ENCODE results near the gene CCR3.

CCR3 gene

GRCh38 chr3:46276497-46277099 is 34.3 kb downstream of the CCR3 start:
- peak; percentile 88 for DNase-seq

GRCh38 chr3:46277476-46277875 is 35.2 kb downstream of the CCR3 start:
- no peak for DNase-seq

GRCh38 chr3:46278816-46279672 is 36.8 kb downstream of the CCR3 start:
- DNase-seq = no peak

GRCh38 chr3:46280105-46280797 is 38.0 kb downstream of the CCR3 start:
- peak; percentile 66 for DNase-seq

- DNase-seq = peak; percentile 16
Observed at GRCh38 chr3:46281551-46281950, 39.3 kb downstream of the CCR3 start.

- peak; percentile 16 for DNase-seq
Observed at GRCh38 chr3:46282041-46282440, 39.8 kb downstream of the CCR3 start.

GRCh38 chr3:46282696-46283095 is 40.4 kb downstream of the CCR3 start:
- peak; percentile 18 for DNase-seq

DNA sequence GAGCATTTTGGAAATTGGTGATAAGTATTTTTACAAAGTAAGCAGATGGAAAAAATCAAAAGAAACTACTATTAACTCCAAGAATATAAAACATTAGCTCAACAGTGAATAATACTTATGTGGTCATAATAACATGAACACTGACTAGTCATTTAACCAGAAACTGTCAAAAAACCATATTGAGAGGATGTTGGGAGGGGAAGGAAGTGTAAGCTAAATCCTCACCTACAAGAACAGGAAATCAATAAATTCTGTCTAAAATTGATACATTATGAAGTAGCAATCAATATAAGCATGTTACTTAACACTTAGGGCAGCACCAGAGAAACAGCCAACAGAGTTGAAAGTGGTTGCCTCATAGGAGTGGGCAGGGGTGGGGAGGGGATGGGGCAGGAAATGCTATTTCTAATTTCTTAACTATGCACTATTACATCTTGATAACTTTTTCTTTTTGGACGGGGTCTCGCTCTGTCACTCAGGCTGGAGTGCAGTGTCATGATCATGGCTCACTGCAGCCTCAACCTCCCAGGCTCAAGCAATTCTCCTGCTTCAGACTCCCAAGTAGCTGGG is 41.7 kb downstream of the CCR3 start:
- DNase-seq = no peak

DNA sequence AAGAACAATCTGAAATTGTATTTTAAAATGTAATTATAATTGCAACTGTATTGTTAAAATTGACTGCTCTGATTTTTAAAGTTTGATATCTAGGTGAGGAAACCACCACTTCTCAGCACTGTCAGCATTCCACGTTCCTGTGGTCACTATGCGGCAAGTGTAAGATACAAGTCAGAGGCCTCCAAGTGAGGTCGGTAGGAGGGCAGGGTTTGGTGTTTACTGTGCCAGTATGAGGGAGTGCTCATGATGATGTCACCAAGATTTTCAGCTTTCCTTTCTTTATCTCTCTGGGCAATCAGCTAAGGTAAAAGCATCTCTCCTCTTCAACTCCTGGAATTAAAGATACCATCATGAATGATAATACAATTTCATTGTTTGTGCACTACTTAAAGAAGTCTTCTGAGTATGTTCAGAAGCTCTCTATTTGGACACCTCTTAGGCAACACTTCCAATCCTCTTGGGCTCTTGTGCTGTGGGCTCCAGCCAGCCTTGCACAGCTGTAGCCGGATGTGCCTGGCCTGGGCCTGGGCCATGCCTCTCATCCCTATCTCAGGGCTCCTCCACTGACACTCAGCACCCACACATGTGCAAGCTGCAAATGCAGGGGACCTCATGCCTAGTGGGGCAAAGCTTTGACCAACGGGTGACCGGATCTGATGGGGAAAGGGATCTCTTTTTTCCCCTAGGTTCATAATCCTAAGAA is 42.9 kb downstream of the CCR3 start:
- peak; percentile 65 for DNase-seq

DNA sequence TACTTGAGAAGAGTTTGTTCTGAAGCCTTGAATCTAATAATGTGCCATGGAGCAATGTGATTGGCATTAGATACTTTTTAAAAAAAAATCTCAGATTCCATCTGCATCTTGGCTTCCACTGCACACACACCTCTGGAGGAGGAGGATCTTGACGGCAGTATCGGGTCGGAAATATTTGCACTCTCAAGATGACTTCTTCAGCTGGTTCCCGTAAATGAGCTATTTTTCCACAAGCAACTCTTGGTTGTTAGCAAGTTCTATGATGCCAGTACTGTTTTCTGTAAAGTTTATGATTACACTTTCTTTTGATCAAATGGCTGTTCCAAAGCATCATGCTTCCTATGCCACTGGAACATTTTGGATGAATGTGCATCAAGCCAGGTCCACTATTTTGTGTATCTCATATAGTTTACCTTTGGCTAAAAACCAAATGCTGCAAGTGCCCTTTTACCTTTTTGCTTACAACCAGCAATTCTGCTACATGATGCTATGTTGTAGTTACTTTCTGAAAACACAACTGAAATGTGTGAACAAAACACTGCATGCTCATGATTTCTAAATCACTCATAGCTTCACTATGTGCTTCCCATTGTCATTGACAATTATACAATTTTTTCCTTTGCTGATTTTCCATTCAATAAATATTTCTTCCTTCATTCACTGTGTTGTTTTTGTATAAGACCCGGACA is 43.8 kb downstream of the CCR3 start:
- DNase-seq = peak; percentile 22

DNA sequence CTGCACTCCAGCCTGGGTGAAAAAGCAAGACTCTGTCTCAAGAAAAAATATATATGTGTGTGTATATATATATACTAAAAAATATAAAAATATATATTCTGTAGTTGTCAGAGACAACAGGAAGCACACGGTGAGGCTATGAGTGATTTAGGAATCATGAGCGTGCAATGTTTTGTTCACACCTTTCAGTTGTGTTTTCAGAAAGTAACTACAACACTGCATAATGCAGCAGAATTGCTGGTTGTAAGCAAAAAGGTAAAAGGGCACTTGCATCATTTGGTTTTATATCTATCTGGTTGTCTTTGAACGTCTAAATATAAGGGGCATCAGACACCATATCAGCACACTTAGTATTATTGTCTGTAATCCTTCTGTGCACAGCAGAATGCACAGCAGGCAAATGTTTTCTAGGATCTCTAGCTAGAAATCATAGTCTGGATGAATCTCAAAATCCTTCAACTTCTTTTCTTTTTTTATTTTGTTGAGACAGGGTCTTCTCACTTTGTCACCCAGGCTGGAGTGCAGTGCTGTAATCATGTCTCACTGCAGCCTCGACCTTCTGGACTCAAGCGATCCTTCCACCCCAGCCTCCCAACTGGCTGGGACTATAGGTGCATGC is 44.8 kb downstream of the CCR3 start:
- no peak for DNase-seq

- no peak for DNase-seq
Observed at GRCh38 chr3:46289551-46289950, 47.3 kb downstream of the CCR3 start.

DNA sequence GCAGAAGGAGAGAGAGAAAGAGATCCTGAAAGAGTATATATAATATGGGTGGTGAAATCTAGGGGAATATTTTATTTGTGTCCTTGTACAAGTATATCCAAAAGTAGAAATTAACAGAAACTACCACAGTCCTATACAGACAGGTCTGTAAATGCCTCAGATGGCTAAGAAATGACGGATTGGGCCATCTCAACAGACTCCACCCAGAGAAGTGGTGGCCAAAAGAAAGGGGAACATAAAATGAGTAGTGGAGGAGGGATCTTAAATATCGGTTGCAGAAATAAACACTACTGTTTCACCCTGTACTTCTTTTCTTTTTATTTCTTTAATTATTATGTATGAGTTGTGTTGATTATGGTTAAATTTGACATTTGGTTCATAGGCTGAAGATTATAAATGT is 47.7 kb downstream of the CCR3 start:
- DNase-seq = no peak

DNA sequence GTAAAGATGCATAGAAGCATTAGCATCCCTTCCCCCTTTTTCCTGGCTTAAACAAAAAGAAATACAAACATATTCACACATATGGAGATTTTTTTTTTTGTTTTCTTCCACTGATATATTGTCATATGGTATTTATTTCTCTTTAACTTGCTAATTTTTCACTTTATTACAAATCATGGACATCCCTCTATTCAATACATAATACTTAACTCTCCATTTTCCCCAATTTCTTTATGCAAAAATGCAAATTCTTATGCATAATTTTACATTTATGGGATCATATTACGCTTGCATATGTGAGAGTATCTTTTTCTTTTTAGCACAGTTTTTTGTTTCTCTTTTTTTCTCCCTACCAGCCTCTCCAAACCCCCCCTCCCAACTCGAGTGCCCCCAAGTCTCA is 48.8 kb downstream of the CCR3 start:
- no peak for DNase-seq

GRCh38 chr3:46293035-46293724 is 50.9 kb downstream of the CCR3 start:
- no peak for DNase-seq

- DNase-seq = peak; percentile 85
Observed at GRCh38 chr3:46293991-46294833, 52.0 kb downstream of the CCR3 start.

DNA sequence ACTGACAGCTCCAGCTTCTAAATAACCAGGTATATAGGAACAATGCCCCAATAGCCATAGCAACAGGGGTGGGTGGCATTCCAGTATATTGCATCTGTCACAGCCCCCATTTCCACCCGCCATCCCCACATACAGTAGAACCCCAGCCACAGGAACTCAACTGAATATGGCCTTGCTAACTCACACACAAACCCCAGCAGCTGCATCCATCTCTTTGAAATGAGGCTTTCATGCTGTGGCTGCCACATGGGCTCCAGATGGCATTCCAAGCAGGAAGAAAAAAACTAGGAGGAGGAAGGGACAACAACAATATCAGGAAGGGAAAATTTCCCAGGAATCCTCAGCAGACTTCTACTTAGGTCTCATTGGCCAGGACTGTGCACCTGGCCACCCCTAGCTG is 54.6 kb downstream of the CCR3 start:
- no peak for DNase-seq

DNA sequence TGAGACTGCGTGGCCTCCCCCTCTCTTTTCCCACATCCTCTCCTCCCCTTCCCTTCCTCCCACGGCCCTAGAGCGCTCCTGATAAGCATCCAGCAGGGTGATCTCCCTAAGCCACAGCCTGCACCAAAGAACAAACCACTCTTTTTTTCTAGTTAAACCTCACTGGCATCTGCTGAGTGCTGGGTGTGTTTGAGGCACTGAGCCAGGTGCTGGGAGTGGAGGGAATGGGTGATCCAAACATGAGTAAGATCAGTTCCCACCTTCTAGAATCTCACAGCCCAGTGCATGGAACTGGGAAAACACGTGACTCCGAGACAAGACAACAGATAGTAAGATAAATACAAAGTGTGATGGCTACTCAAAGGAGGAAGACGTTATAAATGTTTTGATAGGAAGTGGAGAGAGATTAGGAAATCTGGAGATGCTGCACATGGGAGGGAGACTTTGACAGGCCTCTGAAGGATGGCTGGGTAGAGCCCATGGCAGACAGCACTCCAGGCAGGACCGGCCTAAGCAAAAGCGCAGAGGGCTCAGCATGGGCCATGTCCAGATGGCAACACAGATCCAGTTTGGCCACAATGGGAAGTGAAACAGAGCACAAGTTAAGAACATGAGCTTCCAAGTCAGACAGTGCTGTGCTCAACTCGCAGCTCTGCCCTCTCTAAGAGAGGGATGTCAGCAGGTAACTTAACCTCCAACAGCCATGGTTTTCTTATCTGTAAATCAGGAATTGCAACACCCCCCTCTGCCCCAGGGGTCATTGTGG is 55.6 kb downstream of the CCR3 start:
- no peak for DNase-seq

DNA sequence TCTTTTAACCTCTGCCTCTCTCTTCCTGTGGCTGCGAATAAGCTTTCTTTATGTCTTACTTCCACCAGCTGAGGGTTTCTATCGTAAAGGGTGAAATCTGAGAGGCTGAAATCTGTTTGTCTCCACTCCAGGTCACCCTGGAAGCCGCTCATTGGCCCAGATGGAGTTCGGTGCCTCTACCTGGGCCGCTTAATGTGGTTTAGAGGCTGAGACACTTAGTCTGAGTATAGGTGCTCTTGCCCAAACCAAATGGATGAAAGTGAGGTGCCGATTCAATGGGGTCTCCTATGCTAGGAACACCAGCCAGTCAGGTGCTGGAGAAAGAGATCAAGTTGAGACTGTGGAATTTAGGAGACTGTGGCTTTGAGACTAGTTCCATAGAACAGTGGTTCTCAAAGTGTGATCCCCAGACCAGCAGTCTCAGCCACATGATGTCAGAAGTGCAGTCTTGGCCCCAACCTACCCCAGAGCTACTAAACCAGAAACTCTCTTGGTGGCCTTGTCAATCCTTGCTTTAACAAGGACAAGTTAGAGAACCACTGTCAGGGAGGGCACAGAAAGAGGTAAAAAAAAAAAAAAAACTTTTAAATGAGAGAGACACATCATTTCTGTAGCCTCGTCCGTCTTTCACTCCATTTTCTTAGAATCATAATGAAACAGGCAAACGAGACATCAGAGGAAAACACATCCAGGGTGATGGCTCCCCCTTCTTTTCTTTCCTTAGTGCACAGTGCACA is 56.8 kb downstream of the CCR3 start:
- DNase-seq = peak; percentile 64

All from stimulated activated CD8-positive, alpha-beta memory T cell treated with anti-CD3 and anti-CD28 coated beads, Interleukin-4, amount 100 ng/mL, for 48 hours (primary cell).